ENCODE results near the gene PRF1. TPM values are rescaled to one million over a fixed set of nuclear protein-coding genes. Genes with fewer than 3 reads are reported as not detected.
A peak's percentile ranks its signal among the peaks of the same experiment; 100 is the strongest.

PRF1 gene
- total RNA-seq, 1 donor from 2014 or later: not detected

DNA sequence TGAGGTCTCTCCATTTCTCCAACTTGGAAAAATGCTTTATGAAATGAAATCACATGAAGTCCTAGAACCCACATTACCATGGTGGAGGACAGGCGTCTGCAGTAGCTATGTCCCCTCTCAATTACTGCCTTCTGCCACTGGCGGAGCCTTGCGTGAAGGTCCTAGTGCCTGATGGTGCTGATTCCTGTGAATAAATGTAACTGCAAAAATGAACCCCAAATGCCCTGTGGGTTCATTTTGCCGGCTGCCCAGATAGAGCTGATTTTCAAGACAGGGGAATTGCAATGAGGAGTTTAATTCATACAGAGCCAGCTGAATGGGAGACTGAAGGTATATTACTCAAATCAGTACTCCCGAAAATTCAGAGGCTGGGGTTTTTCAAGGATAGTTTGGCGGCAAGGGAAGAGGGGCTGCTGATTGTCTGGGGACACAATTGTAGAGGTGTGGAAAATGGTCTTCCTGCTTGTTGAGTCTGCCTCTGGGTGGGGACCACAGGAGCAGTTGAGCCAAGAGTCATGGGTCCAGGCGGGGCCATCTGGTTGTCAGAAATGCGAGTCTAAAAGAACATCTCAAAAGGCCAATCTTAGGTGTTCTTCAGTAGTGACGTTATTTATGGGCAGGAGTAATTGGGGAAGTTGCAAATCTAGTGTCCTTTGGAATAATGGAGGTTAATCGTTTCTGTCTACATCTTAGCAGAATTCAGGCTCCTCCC is 13.5 kb downstream of the PRF1 start:
- Mint-ChIP-seq H3K4me3 (ENCODE audit: unreplicated experiment) (no peak overlapping the region), H3K27me3 (ENCODE audit: unreplicated experiment) (peaks cover 53% of the 10 kb centered on the region), H3K27ac (ENCODE audit: unreplicated experiment) (no peak overlapping the region), H3K9me3 (ENCODE audit: unreplicated experiment) (no peaks in the 10 kb centered on the region), H3K4me1 (ENCODE audit: unreplicated experiment) (peaks cover 19% of the 10 kb centered on the region), H3K36me3 (ENCODE audit: unreplicated experiment) (no peaks in the 10 kb centered on the region)
- no peak for TF ChIP-seq CTCF (IDR thresholded peaks at IDR 0.05)
- DNase-seq (ENCODE audit: extremely low spot score, unreplicated experiment): peak; percentile 46

GRCh38 chr10:70588255-70588654 is 14.3 kb downstream of the PRF1 start:
- Mint-ChIP-seq H3K36me3 (ENCODE audit: unreplicated experiment) (no peaks in the 10 kb centered on the region), H3K27ac (ENCODE audit: unreplicated experiment) (no peak overlapping the region), H3K4me1 (ENCODE audit: unreplicated experiment) (peaks cover 19% of the 10 kb centered on the region), H3K27me3 (ENCODE audit: unreplicated experiment) (peaks cover 53% of the 10 kb centered on the region), H3K4me3 (ENCODE audit: unreplicated experiment) (no peak overlapping the region), H3K9me3 (ENCODE audit: unreplicated experiment) (no peaks in the 10 kb centered on the region)
- no peak for TF ChIP-seq CTCF (IDR thresholded peaks at IDR 0.05)
- DNase-seq (ENCODE audit: extremely low spot score, unreplicated experiment): peak; percentile 32

GRCh38 chr10:70587045-70587658 is 15.4 kb downstream of the PRF1 start:
- H3K4me1 Mint-ChIP-seq (ENCODE audit: unreplicated experiment): peaks cover 19% of the 10 kb centered on the region
- no peak for DNase-seq (ENCODE audit: extremely low spot score, unreplicated experiment)
- H3K27me3 Mint-ChIP-seq (ENCODE audit: unreplicated experiment): peaks cover 49% of the 10 kb centered on the region
- H3K27ac Mint-ChIP-seq (ENCODE audit: unreplicated experiment): no peak overlapping the region
- no peaks in the 10 kb centered on the region for H3K36me3 Mint-ChIP-seq (ENCODE audit: unreplicated experiment)
- H3K4me3 Mint-ChIP-seq (ENCODE audit: unreplicated experiment): no peak overlapping the region
- H3K9me3 Mint-ChIP-seq (ENCODE audit: unreplicated experiment): no peaks in the 10 kb centered on the region
- no peak for TF ChIP-seq CTCF (IDR thresholded peaks at IDR 0.05)

DNA sequence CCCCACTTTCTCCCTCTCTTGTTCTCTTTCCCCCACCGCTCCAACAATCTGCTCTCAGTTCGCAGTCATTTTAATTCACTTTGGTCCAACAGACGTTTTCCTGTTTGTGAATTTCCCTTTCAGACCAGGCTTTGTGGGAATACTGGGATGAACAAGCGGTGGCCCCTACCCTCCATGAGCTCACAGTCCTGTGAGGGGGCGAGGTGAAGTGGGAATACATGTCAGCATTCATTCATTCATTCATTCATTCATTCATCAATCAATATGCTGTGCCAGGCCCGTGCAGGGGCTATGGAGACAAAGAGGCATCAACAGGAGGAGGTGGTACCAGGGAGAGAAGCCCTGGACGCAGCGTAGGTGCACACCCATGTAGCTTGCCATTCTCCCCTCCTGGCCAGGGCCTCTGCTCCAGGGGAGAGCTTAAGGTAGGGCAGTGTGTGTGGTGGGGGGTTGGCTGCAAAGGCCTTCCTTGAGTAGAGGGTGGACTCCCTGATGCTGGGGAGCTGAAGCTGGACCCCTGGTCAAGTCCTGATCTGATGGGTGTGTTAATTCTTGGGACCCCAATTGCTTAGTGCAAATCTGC is 16.1 kb downstream of the PRF1 start:
- DNase-seq (ENCODE audit: extremely low spot score, unreplicated experiment): no peak
- H3K9me3 Mint-ChIP-seq (ENCODE audit: unreplicated experiment): no peaks in the 10 kb centered on the region
- peaks cover 19% of the 10 kb centered on the region for H3K4me1 Mint-ChIP-seq (ENCODE audit: unreplicated experiment)
- no peak overlapping the region for H3K27ac Mint-ChIP-seq (ENCODE audit: unreplicated experiment)
- no peaks in the 10 kb centered on the region for H3K36me3 Mint-ChIP-seq (ENCODE audit: unreplicated experiment)
- H3K27me3 Mint-ChIP-seq (ENCODE audit: unreplicated experiment): peaks cover 43% of the 10 kb centered on the region
- no peak overlapping the region for H3K4me3 Mint-ChIP-seq (ENCODE audit: unreplicated experiment)
- TF ChIP-seq CTCF (IDR thresholded peaks at IDR 0.05): no peak

- Mint-ChIP-seq H3K36me3 (ENCODE audit: unreplicated experiment) (no peaks in the 10 kb centered on the region), H3K4me1 (ENCODE audit: unreplicated experiment) (peaks cover 19% of the 10 kb centered on the region), H3K9me3 (ENCODE audit: unreplicated experiment) (no peaks in the 10 kb centered on the region), H3K4me3 (ENCODE audit: unreplicated experiment) (no peak overlapping the region), H3K27ac (ENCODE audit: unreplicated experiment) (no peak overlapping the region), H3K27me3 (ENCODE audit: unreplicated experiment) (peaks cover 38% of the 10 kb centered on the region)
- DNase-seq (ENCODE audit: extremely low spot score, unreplicated experiment): no peak
- TF ChIP-seq CTCF (IDR thresholded peaks at IDR 0.05): no peak
Measured at GRCh38 chr10:70585578-70586169, 16.9 kb downstream of the PRF1 start.
